Renal cortical epithelial cell (primary cell): ENCODE results near the gene HIP1R. TPM values are rescaled to one million over a fixed set of nuclear protein-coding genes. Genes with fewer than 3 reads are reported as not detected.
A peak's percentile ranks its signal among the peaks of the same experiment; 100 is the strongest.
"Not testable (repeated sequence)": the region's sequence is repeated elsewhere in the genome, so short reads cannot be mapped to it uniquely, and the experiment has no call there.

Experiments
- DNase-seq: peaks from one replicate; pipeline ENCODE4 v3.0.0-alpha.2; 2011; ENCODE audit warnings: low read depth
- total RNA-seq: library from RNA; depleted of rRNA; stranded (reverse); fragments of >200 nt; gene quantifications from 2 replicates; pipeline ENCODE4 v1.2.3, GENCODE V29; 2014

HIP1R gene
- total RNA-seq, 1 donor from 2014 or later, result 90.6 TPM

DNA sequence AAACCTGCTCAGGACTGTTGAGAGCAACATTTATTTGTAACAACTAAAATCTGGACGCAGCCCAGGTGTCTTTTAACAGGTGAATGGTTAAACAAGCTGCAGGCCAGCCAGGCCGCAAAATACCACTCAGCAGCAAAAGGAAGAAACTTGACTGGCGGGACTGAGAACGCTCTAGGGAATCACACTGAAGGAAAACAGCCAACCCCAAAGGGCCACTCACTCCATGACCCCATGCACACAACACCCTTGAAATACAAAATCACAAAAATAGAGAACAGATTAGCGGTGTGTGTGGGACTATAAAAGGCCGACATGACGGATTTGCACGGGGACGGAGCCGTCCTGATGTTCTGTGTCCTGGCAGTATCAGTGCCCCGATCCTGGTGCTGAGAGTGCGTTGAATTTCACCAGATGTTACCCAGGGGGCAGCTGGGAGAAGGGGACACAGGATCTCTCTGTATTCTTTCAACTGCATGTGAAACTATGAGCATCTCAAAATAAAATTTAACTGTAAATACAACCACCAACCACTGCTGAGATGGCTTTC lies 37.6 kb downstream of the HIP1R start:
- no peak for DNase-seq

DNA sequence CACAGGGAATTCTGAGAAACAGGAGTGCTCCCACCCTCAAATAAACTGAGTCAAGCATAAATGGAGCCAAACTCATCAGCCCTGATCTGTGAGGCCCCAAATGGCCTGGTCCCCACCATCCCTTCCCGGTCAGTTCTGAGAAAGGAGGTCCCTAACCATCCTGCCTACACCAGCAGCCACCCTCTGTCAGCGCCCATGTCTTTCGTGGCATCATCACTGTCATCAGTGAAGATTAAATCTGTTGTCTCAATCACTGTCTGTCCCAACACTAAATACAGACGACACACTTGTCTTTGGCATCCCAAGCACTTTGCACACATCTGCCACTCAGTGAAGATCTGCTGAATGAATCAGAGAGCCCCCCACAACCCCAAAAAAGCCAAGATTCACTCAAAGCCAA lies 38.3 kb downstream of the HIP1R start:
- DNase-seq, result no peak

DNA sequence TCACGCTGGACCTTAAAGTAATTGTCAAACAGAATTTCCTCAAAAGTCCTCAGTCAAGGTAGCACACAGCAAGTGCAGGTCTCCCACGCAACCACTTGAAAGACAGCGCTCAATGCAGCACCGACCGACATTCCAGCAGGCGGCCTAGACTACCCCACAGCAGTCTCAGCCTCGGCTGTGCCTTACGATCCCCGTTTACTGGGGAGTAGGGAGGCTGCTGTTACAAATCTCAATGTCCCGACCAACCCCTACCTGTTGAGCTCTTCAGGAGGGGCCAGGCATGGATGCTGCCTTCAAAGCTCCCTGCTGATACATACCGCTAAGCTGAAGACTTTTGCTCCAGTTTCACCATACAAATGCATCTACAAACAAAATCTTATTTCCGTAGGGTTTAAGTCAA lies 38.8 kb downstream of the HIP1R start:
- DNase-seq, result no peak

DNA sequence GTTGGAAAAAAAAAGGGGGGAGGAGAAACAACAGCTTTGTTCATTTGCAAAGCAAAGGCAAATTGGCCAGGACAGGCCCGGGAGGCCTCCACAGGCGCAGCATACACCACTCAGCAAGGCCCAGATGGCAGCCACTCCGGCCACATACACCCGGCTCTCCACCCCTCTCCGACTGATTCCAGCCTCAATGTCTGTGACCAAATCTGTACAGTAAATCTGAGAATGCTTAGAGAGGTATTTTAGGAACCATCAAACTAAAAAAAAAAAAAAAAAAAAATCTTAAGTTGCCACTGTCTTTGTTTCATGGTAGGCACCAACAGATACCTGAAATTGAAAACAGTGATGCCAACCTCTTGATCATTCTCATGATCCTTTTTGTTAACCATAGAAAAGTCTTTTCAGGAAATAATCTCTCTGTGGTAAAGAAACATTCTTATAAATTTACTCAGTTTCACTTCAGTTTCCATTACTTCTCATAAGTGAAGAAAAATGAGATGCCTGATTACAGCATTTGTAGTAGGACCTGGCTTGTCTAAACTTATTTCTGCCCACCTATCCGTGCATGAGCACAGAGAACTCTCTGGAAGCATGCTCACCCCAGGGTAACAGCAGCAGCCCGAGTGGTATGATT lies 40.4 kb downstream of the HIP1R start:
- no peak for DNase-seq

DNA sequence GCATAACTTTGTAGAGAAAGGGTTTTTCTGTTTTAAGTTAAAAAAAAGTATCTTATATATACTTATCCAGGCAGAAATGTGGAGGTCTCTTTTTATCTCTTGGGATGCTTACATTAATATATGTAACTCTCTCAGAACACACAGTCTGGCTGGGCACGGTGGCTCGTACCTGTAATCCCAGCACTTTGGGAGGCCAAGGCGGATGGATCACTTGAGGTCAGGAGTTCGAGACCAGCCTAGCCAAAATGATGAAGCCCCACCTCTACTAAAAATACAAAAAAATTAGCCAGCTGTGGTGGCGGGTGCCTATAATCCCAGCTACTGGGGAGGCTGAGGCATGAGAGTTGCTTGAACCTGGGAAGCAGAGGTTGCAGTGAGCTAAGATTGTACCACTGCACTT lies 41.0 kb downstream of the HIP1R start:
- not testable (repeated sequence) for DNase-seq

DNA sequence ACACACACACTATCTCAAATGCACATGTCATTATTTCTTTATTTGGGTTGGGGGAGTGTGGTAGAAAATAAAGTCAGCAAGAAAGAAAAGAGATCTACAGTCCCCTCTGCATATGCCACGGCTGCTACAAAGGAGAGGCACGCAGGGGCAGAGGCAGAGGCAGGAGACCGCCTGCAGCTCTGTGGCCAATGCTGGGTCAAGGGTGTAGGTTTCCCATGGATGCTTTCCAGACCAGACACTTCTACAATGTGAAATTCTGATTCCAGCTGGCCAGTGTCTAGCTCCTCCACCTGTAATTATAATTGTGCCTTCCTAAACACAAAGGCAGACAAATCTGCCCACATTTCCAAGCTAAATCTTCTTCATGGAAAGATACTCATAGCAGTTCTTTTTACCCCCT lies 41.5 kb downstream of the HIP1R start:
- DNase-seq, result no peak

DNA sequence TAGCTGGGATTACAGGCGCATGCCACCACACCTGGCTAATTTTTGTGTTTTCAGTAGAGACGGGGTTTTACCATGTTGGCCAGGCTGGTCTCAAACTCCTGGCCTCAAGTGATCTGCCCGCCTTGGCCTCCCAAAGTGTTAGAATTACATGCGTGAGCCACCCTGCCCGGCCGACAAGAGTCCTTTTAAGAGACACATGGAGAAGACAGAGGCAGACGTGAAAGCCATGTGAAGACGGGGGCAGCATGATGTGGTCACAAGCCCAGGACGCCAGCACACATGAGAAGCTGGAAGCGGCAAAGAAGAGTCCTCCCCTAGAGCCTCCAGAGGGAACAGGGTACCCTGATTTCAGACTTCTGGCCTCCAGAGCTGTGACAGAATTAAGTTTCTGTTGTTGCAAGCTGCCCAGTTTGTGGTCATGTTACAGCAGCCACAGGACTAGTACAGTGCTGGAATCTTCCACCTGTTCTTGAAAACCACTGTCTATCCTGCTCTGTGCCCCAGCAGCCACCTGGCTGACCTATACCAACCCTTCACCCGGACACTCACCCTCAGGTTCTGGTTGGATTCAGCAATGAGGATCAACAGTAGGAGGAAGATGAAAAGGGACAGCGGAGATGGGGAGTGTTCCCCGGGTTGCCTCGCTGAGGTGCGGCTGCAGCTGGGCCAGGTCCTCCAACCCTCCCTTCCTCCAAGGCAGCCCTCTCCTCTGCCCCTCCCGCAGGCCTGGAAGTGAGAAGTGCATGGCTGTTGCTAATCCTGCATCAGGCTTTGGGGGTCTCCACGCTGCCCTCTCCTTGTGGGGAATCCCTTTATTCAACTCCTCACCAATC lies 43.7 kb downstream of the HIP1R start:
- DNase-seq, result no peak

DNA sequence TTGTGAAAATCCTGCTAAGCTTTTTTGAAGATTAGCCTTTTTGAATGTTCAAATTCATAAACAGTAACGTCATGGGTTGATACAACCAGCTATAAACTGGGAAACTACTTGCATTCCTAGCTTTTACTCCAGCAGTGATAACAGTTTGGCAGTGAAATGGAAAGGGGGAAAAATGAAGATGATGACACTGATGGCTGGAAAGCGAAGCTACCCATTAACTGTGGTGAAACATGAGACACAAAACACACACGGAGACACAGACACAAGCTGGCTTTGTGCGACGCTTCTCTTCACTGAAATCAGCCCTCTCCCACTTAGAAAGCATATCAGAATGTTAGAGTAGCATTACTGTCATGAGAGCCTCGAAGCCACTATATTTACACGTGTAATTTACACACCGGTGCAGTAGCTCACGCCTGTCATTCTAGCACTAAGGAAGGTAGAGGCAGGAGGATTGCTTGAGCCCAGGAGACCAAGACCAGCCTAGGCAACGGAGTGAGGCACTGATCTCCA lies 45.0 kb downstream of the HIP1R start:
- DNase-seq, result no peak

DNA sequence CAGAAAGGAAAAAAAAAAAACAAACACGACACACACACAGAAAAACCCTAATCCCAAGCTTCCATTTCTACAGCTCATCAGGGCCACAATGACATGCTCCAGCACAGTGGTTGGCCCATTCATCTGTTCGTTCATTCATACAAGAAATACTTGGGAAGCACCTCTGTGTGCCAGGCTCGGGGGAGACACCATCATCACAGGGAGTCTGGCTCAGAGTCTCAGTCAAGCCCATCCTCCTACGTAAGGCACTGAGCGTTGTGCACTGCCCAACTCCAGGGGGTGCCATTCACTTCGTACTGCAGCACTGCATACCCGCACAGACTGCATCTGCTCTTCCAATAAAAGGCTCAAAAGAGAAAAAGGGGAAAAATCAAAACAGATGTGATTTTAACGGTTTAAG lies 45.4 kb downstream of the HIP1R start:
- DNase-seq, result no peak

DNA sequence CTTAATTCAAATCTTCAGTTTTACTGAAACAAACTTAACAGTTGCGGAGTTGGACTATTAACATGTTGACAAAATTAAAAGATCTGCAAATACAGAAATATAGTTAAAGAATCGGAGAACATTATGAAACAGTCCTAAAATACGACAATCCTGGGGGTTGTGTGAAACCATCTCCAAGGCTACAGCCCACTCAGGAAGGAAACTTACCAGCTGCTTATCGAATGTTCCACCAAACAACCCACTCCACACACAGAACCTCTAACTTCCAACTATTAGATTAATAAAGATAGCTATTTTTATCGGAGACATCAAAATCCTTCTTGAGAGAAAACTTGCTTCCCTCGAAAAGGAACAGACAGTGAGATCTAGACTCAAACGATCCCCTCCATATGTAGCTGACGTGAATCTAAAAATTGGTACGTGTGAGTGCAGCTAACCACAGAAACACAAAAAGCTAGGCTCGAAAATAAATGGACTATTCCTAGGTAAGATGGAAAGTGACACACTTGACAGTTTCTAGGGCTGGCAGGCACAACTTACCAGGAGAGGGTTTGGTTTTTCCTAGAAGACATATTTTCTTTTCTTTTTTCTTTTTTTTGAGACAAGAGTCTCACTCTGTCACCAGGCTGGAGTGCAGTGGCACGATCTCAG lies 47.8 kb downstream of the HIP1R start:
- no peak for DNase-seq

DNA sequence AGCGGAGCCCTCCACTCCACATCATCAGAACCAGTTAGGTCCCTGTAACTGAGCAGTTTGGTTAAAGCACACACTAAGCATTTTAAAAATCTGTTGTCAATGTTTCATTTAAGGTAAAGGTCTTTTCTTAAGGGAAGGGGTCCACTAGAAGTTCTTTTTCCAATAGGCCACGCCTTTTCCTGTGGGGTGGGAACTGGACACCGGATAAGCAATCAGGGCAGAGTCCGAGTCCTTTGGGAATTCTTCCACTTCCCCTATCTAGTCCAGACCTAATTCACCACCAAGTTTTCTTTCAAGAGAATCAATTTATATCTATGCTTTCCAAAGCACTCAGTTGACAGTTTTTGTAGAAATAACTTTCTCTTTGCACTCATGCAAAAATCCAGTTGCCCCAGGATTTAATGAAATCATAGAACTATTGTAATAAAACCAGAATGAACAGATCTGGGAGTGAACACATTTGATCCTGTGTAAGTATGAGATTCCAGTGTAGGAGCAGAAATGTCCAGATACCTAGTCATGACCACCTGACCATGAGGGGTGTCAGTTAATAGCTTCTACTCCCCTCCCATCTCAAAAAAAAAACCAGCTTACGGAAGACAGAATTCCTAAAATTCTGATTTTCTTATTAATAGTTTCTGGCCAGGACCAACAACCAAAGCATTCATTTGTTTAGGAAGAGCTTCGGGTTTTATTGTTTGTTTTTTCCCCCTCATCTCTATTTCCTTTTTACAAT lies 49.0 kb downstream of the HIP1R start:
- no peak for DNase-seq

DNA sequence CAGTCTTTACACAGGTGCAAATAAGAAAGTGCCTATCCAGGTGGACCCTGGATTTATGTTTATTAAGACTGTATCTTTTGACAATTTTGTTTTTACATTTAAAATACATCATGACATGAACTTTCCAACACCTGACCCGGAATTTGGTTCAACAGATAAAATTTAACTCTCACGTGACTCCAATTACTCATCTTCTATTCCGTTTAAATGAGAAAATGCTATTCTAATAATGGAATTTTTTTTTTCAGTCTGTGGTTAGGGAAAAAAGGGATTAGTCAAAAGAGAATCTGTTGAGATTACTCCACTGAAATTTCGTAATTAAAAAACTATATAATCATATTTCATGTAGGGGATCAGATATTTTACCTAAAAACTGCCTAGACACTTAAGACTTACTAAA lies 49.6 kb downstream of the HIP1R start:
- no peak for DNase-seq

DNA sequence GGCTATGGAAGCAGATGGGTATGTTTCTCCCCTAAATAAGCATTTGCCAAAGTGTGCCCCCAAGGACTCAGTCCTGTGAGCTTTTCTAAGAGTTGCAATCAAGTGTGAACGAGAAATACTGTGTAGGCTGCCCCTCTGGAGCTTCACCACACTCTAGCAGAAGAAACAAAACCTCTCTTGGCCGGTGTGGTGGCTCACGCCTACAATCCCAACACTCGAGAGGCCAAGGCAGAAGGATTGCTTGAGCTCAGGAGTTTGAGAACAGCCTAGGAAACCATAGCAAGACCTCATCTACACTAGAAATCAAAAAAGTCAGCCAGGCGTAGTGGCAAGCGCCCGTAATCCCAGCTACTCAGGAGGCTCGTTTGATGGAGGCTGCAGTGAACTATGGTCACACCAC lies 50.9 kb downstream of the HIP1R start:
- DNase-seq, result no peak

DNA sequence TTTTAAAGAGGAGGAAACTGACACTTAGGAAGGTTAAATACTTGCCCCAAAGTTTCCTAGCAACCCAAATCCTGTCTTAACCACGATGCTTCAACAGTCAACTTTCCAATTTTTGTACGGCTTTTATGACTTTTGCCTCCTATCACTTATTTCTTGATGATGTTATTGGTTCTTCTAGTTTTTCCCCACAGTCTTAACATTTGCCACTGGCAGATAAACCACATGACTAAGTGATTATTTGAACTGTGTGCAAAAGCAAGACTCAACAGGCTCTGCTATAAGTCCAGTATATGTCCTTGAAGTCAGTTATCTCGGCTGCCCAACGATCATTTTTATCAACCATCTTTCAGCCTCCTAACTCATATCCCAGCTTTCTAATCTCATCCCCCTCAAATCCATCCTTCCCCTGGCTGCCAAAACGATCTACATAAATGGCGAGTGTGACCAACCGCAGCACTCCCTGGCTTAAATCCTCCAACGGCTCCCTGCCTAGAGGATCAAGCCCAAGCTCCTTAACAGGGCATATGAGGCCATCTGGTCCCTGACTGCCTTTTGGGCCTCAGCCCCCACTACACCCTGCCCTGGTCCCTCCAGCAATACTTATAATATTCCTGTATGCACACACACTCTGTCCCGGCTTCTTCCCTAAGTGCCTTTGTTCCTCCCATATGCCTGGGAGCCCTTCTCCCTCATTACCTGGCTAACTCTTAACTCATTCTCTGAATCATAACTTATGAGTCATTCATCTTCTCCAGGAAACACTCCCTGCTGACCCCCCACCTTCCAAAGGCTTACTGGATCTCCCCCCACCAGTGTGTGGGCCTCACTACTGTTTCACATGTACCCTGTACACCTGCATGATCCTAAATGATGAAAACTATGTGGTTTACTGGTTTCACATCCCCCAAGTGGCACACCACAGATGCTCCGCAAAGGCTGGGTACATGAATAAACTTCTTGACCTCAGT lies 51.9 kb downstream of the HIP1R start:
- DNase-seq, result peak; percentile 98

DNA sequence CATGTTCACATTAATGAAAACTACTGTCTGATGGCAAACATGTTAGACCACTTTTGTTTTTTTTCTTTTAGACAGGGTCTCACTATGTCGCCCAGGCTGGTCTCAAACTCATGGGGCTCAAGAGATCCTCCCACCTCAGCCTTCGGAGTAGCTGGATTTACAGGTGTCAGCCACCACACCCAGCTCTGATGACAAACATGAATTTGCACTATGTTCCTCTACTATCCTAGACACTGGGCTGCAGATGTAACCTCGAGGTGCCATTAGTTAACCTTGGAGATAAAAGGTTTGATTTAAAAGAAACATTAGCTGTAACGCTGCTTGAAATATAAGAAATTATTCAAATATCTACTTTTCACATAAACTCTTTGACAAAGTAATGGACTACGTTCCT lies 52.6 kb downstream of the HIP1R start:
- DNase-seq, result no peak

DNA sequence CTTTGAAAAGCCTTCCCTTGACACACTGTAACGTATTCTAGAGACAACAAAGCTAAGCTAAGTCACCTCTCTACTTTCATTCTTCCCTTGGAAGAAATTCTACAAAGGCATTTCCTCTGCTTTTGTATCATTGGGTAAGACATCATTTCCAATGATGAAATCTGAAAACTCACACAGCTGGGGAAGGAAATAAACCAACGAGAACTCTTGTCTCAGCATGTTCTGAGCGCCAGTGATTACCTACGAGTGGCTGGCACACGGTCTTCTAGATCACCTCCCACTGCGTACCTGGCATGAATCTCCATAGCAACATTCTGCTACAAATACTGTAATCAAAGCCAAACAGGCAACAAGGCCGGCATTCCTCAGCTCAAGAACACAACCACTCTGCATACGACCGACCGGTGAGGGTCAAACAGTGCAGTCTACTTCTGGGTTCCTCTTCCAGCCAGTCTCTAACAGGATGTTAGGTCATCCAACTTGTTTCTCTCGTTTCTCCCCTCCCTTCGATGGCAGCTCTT lies 53.0 kb downstream of the HIP1R start:
- DNase-seq, result peak; percentile 99

DNA sequence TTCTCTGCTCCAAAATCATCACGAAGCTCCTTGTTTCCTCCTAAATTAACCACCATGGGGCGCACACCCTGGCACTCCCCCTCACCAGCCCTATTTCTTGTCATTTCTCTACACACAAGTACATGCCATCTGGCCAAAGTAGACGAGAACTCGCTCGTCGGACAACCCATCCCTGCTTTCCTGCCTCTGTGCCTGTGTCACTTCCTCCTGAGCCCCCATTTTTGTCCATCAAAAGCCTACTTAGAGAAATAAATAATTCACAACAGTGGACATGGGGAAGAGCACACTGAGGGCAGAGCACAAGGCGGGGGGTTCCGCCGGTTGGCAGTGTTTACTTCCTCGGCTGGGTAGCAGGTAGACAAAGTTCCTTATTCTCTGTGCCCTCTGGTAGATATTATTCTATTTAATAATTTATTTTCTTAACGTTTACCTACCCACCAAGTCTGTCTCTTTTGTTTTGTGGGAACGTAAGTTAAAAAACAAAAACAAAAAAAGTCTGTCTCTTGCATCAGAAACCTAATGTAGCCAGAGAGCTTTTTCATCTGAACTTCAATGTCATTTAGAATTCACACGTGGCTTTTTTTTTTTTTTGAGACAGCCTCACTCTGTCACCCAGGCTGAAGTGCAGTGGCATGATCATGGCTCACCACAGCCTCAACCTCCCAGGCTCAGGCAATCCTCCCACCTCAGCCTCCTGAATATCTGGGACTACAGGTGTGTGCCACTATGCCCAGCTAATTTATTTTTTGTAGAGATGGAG lies 54.7 kb downstream of the HIP1R start:
- DNase-seq, result no peak

DNA sequence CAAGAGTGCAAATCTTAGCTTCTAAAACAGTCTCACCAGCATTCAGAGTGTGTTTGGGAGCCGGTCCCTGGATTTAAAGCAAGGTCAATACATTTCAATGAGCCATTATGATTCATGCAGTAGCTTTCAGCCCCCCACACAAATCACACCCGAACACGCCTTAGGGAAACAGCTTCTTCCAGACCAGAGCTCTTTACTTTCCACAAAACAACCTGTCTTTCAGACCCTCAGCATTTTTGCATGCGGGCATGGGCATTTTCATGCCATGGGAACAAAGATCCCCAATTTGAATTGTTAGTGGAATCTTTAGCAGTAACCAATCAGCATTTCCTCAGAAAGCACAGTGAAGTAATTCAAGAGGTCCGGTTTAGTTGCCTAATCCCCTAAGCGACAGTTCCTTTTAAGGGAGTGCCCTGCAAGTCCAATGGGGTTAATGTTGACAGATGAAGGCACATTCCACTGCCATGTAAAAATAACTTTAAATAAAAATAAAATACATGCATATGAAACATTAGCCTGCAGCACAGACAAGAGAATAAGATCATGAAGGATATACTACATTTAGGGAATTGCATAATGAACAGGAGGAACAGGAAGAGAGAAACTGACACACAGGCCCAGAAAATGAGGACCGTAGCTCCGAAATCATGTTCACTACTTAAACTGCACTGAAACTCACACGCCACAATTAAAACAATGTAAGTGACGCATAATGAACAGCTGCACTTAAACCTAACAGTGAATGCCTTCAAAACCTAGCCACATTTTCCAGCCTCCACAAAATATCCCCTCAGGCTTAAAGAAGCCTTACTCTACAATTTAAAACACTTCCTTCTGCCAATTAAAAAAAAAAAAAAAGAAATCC lies 56.6 kb downstream of the HIP1R start:
- peak; percentile 82 for DNase-seq

DNA sequence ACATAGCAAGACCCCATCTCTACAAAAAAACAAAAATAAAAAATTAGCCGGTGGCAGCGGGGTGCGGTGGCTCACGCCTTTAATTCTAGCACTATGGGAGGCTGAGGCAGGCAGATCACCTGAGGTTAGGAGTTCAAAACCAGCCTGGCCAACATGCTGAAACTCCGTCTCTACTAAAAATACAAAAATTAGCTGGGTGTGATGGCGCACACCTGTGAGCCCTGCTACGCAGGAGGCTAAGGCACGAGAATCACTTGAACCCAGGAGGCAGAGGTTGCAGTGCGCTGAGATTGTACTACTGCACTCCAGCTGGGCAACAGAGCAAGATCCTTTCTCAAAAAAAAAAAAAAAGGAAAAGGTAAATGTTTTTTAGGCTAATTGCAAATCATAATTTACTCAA lies 57.5 kb downstream of the HIP1R start:
- DNase-seq, result not testable (repeated sequence)
